Spleen (tissue), 11 donors: ENCODE data around the gene MICAL3. TPM values are rescaled to one million over a fixed set of nuclear protein-coding genes. Genes with fewer than 3 reads are reported as not detected.
"Not testable (repeated sequence)": the region's sequence is repeated elsewhere in the genome, so short reads cannot be mapped to it uniquely, and the experiment has no call there.

ENCODE experiments used
- DNase-seq: peaks from one replicate; pipeline ENCODE4 v3.0.0-alpha.2; 2020
- H3K27ac ChIP-seq, 8 donors: fragments of 200-600 bp; sonication (generic) in 7 of 8; 1 replicate in 4 of 8; 2 replicates in 4 of 8; pipeline versions ENCODE4 v1.5.0 to v1.8.0; 2016 to 2021; ENCODE audit warnings: inconsistent platforms in 4 of 8, mild to moderate bottlenecking in 4 of 8, moderate library complexity in 1 of 8
- H3K27me3 ChIP-seq, 7 donors: fragments of 200-600 bp; sonication (generic) in 6 of 7; replicated peaks in 1 of 7; 1 replicate in 4 of 7; 2 replicates in 3 of 7; pipeline versions ENCODE4 v1.5.0 to v1.8.0; 2016 to 2021; ENCODE audit warnings: inconsistent platforms in 3 of 7, mild to moderate bottlenecking in 1 of 7
- H3K36me3 ChIP-seq, 6 donors: fragments of 200-600 bp; sonication (generic) in 5 of 6; 1 replicate in 4 of 6; 2 replicates in 2 of 6; pipeline versions ENCODE4 v1.5.0 to v1.8.0; 2016 to 2021; ENCODE audit warnings: inconsistent platforms in 2 of 6
- H3K4me1 ChIP-seq, 6 donors: fragments of 200-600 bp; sonication (generic) in 5 of 6; 1 replicate in 3 of 6; 2 replicates in 3 of 6; pipeline versions ENCODE4 v1.5.0 to v1.8.0; 2016 to 2021; ENCODE audit warnings: inconsistent platforms in 3 of 6
- H3K4me3 ChIP-seq, 8 donors: fragments of 200-600 bp; sonication (generic) in 7 of 8; 1 replicate in 4 of 8; 2 replicates in 4 of 8; pipeline versions ENCODE4 v1.5.0 to v1.8.0; 2016 to 2021; ENCODE audit warnings: inconsistent platforms in 4 of 8, mild to moderate bottlenecking in 4 of 8, moderate library complexity in 2 of 8
- H3K9me3 ChIP-seq, 8 donors: fragments of 200-600 bp; sonication (generic) in 7 of 8; 1 replicate in 4 of 8; 2 replicates in 4 of 8; pipeline versions ENCODE4 v1.5.0 to v1.8.0; 2016 to 2021; ENCODE audit warnings: inconsistent platforms in 4 of 8
- POLR2A ChIP-seq, 3 donors: fragments of 450-650 bp; IDR thresholded peaks; one replicate each; pipeline ENCODE4 v1.5.1; 2017; ENCODE audit warnings: antibody characterized with exemption in 3 of 3, mild to moderate bottlenecking in 1 of 3
- POLR2AphosphoS5 ChIP-seq, 3 donors: sonication (generic); formaldehyde crosslinking; IDR thresholded peaks; one replicate each; pipeline ENCODE4 v1.5.1; 2017; ENCODE audit warnings: antibody characterized with exemption in 3 of 3
- WGBS, 5 donors: extraction: QIAGEN DNeasy Blood & Tissue Kit in 3 of 5; methylation state at CpG; one replicate each; pipeline versions ENCODE4 v1.1.5 to v1.1.7; 2013 to 2018; 5-methylcytosine and 5-hydroxymethylcytosine counted together
- intact Hi-C: fragments of 100-400 bp; cut with DNase I; formaldehyde crosslinking; loops from one replicate; pipeline ENCODE4 v1.15.0; 2023; ENCODE audit warnings: low total_unique reads
- polyA plus RNA-seq, 3 donors: library from polyadenylated mRNA; stranded (reverse); fragments of 200-250 nt; gene quantifications; one replicate each; pipeline ENCODE4 v1.2.1, GENCODE V29; 2013
- total RNA-seq, 7 donors: library from RNA; depleted of rRNA in 3 of 7; stranded (reverse); fragments of >200 nt in 3 of 7; fragmentation: NEBNext Ultra II Directional in 4 of 7; extraction: Animal tissue kit (Norgen Biotek cat#: 25700) in 4 of 7; gene quantifications; one replicate each; pipeline versions ENCODE4 v1.1.0 to v1.2.1, GENCODE V29; 2016 to 2021
- TF ChIP-seq, protein P1 (sequence below), 11 experiments: fragments of 200-600 bp in 7 of 11; fragments of 450-650 bp in 4 of 11; sonication (generic) in 4 of 11; IDR thresholded peaks in 8 of 11; conservative IDR thresholded peaks in 3 of 11; 1 replicate in 7 of 11; 2 replicates in 4 of 11; pipeline versions ENCODE4 v1.4.0 to v1.8.0; 2016 to 2021; ENCODE audit warnings: antibody characterized with exemption in 11 of 11, inconsistent platforms in 4 of 11, mild to moderate bottlenecking in 1 of 11
- donor health status: healthy with polysubstance abuse.
- donor health status: DM: no; HTN: no; CAD: no; lungs with moderate emphysema.
- donor health status: DM: no; HTN: no; CAD: no.
- donor health status: Bipolar disorder and iron deficiency.
- donor health status: healthy.
- donor health status: DM: no; HTN: no; CAD: no.
- donor health status: DM: yes; HTN: yes; CAD: no.

MICAL3 gene
- total and polyA plus RNA-seq, 10 donors: 2.6 to 133 (median 75.2) TPM

DNA sequence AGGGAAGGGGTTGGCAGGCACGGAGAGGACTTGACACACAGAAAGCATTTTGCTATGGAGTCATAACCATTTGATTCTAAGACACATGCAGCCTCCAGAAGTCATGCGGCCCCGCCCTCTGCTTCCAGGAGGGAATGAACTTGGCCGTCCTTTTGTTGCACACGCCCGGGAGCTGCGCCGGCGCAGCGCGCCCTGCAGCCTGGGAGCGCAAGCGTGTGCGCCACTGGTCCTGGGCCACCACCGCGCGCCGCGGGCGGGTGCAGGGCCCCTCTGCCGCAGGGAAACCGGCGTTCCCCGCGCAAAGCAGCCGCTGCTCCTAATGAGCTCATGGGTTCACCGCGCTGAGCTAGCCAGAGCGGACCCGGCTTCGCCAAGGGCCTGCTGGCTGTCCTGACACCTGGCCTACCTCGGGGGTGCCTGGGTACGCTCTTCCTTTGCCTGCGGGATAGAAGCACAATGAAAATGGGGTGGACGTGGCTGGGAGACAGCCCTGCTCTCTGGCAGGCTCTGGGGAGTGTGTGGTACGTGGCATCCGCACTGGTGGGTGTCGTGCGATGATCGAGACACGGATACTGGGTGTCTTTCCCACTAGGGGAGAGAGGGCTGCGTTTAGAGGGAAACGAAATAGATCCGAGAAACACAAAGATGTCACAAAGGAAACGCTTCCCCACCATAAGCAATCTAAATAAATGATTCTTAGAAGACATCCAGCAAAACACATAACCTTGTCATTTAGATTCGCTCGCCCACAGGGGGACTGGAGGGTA, 669 bp downstream of the MICAL3 start:
- Histone ChIP-seq H3K9me3 (no peaks in the 10 kb centered on the region), H3K36me3 (no peaks in the 10 kb centered on the region), H3K27ac (peak overlapping the region in 7 of 8 donors; percentile 41 to 68 (median 57)), H3K4me3 (peak overlapping the region; percentile 63 to 93 (median 75)), H3K27me3 (peaks cover 0 to 44% (median 0%) of the 10 kb centered on the region in 7 donors), H3K4me1 (peaks cover 0 to 28% (median 23%) of the 10 kb centered on the region in 6 donors)
- peak; percentile 82 for DNase-seq
- TF ChIP-seq, protein P1, sequence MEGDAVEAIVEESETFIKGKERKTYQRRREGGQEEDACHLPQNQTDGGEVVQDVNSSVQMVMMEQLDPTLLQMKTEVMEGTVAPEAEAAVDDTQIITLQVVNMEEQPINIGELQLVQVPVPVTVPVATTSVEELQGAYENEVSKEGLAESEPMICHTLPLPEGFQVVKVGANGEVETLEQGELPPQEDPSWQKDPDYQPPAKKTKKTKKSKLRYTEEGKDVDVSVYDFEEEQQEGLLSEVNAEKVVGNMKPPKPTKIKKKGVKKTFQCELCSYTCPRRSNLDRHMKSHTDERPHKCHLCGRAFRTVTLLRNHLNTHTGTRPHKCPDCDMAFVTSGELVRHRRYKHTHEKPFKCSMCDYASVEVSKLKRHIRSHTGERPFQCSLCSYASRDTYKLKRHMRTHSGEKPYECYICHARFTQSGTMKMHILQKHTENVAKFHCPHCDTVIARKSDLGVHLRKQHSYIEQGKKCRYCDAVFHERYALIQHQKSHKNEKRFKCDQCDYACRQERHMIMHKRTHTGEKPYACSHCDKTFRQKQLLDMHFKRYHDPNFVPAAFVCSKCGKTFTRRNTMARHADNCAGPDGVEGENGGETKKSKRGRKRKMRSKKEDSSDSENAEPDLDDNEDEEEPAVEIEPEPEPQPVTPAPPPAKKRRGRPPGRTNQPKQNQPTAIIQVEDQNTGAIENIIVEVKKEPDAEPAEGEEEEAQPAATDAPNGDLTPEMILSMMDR (IDR thresholded peaks at IDR 0.05 in 8 of 11, conservative IDR thresholded peaks at IDR 0.05 in 3 of 11): peak in 2 of 11 experiments; percentile 8
- TF ChIP-seq POLR2A (IDR thresholded peaks at IDR 0.05) (no peak), POLR2AphosphoS5 (IDR thresholded peaks at IDR 0.05) (peak in 2 of 3 donors; percentile 50 to 74)
- intact Hi-C loops: loop anchor here (10.0 kb wide), 1 partner anchor 109 kb away; no protein-coding TSS in a partner anchor
- WGBS, 5 donors: 0 to 2% (median 1%) methylated on average over 24 to 47 of the region's 47 CpGs

DNA sequence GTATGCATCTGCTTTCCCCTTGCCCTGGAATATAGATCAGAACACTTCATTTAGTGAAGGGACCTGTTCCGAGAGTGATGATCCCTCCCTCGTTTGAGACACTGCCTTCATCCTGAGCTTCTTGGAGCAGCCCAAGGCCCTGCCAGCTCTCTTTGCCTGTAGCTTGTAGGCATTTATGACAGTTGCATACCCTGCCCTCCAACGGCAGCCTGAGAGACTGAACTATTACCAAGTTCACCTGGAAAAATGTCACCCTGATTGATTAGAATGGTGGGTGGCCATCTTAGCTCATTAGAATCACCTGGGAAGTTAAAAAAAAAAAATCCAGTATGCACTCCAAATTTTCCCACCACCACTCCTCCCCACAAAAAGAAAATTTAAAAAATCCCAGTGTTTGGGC, 1.5 kb downstream of the MICAL3 start:
- H3K27me3 ChIP-seq: peaks cover 0 to 44% (median 0%) of the 10 kb centered on the region in 7 donors
- TF ChIP-seq, protein P1 (IDR thresholded peaks at IDR 0.05 in 8 of 11, conservative IDR thresholded peaks at IDR 0.05 in 3 of 11): no peak
- TF ChIP-seq POLR2A (IDR thresholded peaks at IDR 0.05) (no peak), POLR2AphosphoS5 (IDR thresholded peaks at IDR 0.05) (no peak)
- H3K9me3 ChIP-seq: no peaks in the 10 kb centered on the region
- no peaks in the 10 kb centered on the region for H3K36me3 ChIP-seq
- WGBS, 5 donors: 63 to 91% (median 85%) methylated on average over 3 of the region's 3 CpGs
- intact Hi-C loops: loop anchor here (10.0 kb wide), 1 partner anchor 108 kb away; no protein-coding TSS in a partner anchor
- peak overlapping the region in 1 of 8 donors; percentile 57 for H3K27ac ChIP-seq
- no peak overlapping the region for H3K4me3 ChIP-seq
- H3K4me1 ChIP-seq: peaks cover 0 to 28% (median 23%) of the 10 kb centered on the region in 6 donors
- peak; percentile 8 for DNase-seq

DNA sequence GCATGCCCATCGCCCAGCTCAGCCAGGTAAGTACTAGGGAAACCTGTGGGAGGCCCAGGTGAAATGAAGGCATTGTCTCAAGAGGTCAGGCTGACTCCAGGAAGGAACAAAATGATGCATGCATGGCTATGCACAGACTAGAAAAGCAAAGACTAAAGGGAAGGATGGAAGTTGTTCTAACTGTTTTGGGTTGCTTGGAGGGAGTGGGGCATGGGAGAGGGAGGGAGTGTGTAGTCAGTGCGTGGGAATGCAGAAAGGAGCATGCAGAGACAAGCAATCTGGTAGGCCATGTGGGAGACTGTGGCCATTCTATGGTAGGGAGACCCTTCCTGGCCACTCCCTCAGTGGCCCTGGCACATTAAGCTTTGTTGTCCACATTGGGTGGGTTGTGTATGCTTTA, 2.9 kb downstream of the MICAL3 start:
- WGBS, 5 donors: 84 to 96% (median 93%) methylated on average over 2 of the region's 2 CpGs
- H3K9me3 ChIP-seq: no peaks in the 10 kb centered on the region
- H3K36me3 ChIP-seq: no peaks in the 10 kb centered on the region
- peaks cover 0 to 38% (median 0%) of the 10 kb centered on the region in 7 donors for H3K27me3 ChIP-seq
- DNase-seq: peak; percentile 44
- TF ChIP-seq POLR2AphosphoS5 (IDR thresholded peaks at IDR 0.05): no peak
- no peak for TF ChIP-seq POLR2A (IDR thresholded peaks at IDR 0.05)
- TF ChIP-seq, protein P1 (IDR thresholded peaks at IDR 0.05 in 8 of 11, conservative IDR thresholded peaks at IDR 0.05 in 3 of 11): no peak
- H3K4me1 ChIP-seq: peaks cover 0 to 28% (median 23%) of the 10 kb centered on the region in 6 donors
- intact Hi-C loops: loop anchor here (10.0 kb wide), 1 partner anchor 107 kb away; no protein-coding TSS in a partner anchor
- no peak overlapping the region for H3K4me3 ChIP-seq
- H3K27ac ChIP-seq: no peak overlapping the region

DNA sequence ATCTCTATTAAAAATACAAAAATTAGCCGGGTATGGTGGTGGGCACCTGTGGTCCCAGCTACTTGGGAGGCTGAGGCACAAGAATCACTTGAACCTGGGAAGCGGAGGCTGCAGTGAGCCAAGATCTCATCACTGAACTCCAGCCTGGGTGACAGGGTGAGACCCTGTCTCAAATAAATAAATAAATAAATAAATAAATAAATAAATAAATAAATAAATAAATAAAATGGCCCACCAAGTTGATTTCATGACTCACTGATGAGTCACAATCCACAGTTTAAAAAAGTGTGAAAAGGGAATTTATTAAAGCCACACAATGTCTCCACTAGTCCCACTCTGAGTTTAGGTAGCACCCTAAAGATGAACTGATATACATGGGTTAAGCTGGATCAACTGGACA, 3.6 kb downstream of the MICAL3 start:
- intact Hi-C loops: loop anchor here (10.0 kb wide), 1 partner anchor 106 kb away; no protein-coding TSS in a partner anchor
- Histone ChIP-seq H3K27me3 (peaks cover 0 to 32% (median 0%) of the 10 kb centered on the region in 7 donors), H3K4me1 (peaks cover 0 to 28% (median 23%) of the 10 kb centered on the region in 6 donors)
- 94 to 100% (median 96%) methylated on average over 2 of the region's 2 CpGs for WGBS, 5 donors
- peak; percentile 6 for DNase-seq
- not testable (repeated sequence) for H3K9me3 ChIP-seq, H3K27ac ChIP-seq, H3K36me3 ChIP-seq, H3K4me3 ChIP-seq
